GM13977 (cell line): ENCODE results near the gene SLAMF7.
"Not testable (repeated sequence)": the region's sequence is repeated elsewhere in the genome, so short reads cannot be mapped to it uniquely, and the experiment has no call there.

Source experiments
- DNase-seq: peaks from one replicate; pipeline ENCODE4 v3.0.0; 2012; ENCODE audit warnings: low spot score
- CTCF ChIP-seq: IDR thresholded peaks from 2 replicates; pipeline ENCODE4 v1.5.1; 2012; ENCODE audit warnings: mild to moderate bottlenecking, control low read depth; ENCODE audit not compliant: insufficient read depth; ENCODE audit errors: extremely low read depth, missing control alignments
- in situ Hi-C: fragments of 300-500 bp; cut with MboI; formaldehyde crosslinking; loops from one replicate; pipeline ENCODE4 v1.12.0; 2022; ENCODE audit warnings: low sequenced_read_pairs, low pct_unique_long_range_greater_than_20kb, mixed read lengths, inconsistent platforms; ENCODE audit not compliant: unreplicated experiment

Gene SLAMF7

GRCh38 chr1:160739098-160739511 lies at the start of gene SLAMF7:
Gene SLAMF7 (plus strand): TSS chr1:160739247. CDS start chr1:160739302, 55 bp downstream.
- in situ Hi-C loops: no loop called here
- TF ChIP-seq CTCF: no peak
- peak; percentile 28 for DNase-seq

- in situ Hi-C loops, DNase-seq: not testable (repeated sequence)
- TF ChIP-seq CTCF: peak; percentile 16
Observed at GRCh38 chr1:160692390-160692789, 46.7 kb upstream of the SLAMF7 start.

GRCh38 chr1:160702100-160702499 lies 36.9 kb upstream of the SLAMF7 start:
- in situ Hi-C loops: no loop called here
- no peak for TF ChIP-seq CTCF
- no peak for DNase-seq

- in situ Hi-C loops: no loop called here
- no peak for DNase-seq
Observed at GRCh38 chr1:160704250-160704649, 34.8 kb upstream of the SLAMF7 start.

GRCh38 chr1:160705212-160705621 lies 33.8 kb upstream of the SLAMF7 start:
- DNase-seq, in situ Hi-C loops: not testable (repeated sequence)

More at GRCh38 chr1:160704250-160704649, 34.8 kb upstream of the SLAMF7 start:
- no peak for TF ChIP-seq CTCF

GRCh38 chr1:160705742-160706141 lies 33.3 kb upstream of the SLAMF7 start:
- no peak for TF ChIP-seq CTCF
- no peak for DNase-seq
- in situ Hi-C loops: no loop called here

GRCh38 chr1:160706526-160707235 lies 32.4 kb upstream of the SLAMF7 start:
- no peak for DNase-seq
- in situ Hi-C loops: no loop called here
- no peak for TF ChIP-seq CTCF
